GM23338 (cell line): ENCODE measurements around the gene BAD. TPM values are rescaled to one million over a fixed set of nuclear protein-coding genes. Genes with fewer than 3 reads are reported as not detected.
A peak's percentile ranks its signal among the peaks of the same experiment; 100 is the strongest.

ENCODE experiments used
- ATAC-seq: fragments of 200-7000 bp; cut with Tn5 transposase; 3 replicates; pipeline ENCODE4 v1.9.1; 2020
- DNase-seq: peaks from one replicate; pipeline ENCODE4 v3.0.0-alpha.2; 2015; ENCODE audit warnings: low spot score
- H2AFZ ChIP-seq: fragments of 200-600 bp; sonication (generic); 2 replicates; pipeline ENCODE4 v1.8.0; 2016; ENCODE audit warnings: antibody characterized with exemption, mild to moderate bottlenecking, moderate library complexity
- H3F3A ChIP-seq: fragments of 200-600 bp; sonication (generic); replicated peaks from 2 replicates; pipeline ENCODE4 v1.8.0; 2017; ENCODE audit warnings: antibody characterized with exemption, mixed run types, low read depth
- H3K27ac ChIP-seq: fragments of 200-600 bp; sonication (generic); 2 replicates; pipeline ENCODE4 v1.6.1; 2016; ENCODE audit warnings: low read depth
- H3K27me3 ChIP-seq: fragments of 200-600 bp; sonication (generic); 2 replicates; pipeline ENCODE4 v1.8.0; 2016; ENCODE audit warnings: mild to moderate bottlenecking, mixed run types, moderate library complexity; ENCODE audit not compliant: insufficient read depth
- H3K36me3 ChIP-seq: fragments of 200-600 bp; sonication (generic); 2 replicates; pipeline ENCODE4 v1.8.0; 2016; ENCODE audit warnings: mild to moderate bottlenecking; ENCODE audit not compliant: insufficient read depth
- H3K4me1 ChIP-seq: fragments of 200-600 bp; sonication (generic); 2 replicates; pipeline ENCODE4 v1.8.0; 2016; ENCODE audit warnings: mild to moderate bottlenecking, moderate library complexity; ENCODE audit not compliant: insufficient read depth
- H3K4me2 ChIP-seq: fragments of 200-600 bp; sonication (generic); 2 replicates; pipeline ENCODE4 v1.7.1; 2017; ENCODE audit warnings: mixed run types
- H3K4me3 ChIP-seq: fragments of 200-600 bp; sonication (generic); 2 replicates; pipeline ENCODE4 v1.6.1; 2016; ENCODE audit warnings: mixed run types
- H3K79me2 ChIP-seq: fragments of 200-600 bp; sonication (generic); replicated peaks from 2 replicates; pipeline ENCODE4 v1.8.0; 2017; ENCODE audit warnings: mild to moderate bottlenecking; ENCODE audit not compliant: insufficient read depth
- H3K9me2 ChIP-seq: fragments of 200-600 bp; sonication (generic); 2 replicates; pipeline ENCODE4 v1.8.0; 2017; ENCODE audit not compliant: insufficient read depth
- H4K20me1 ChIP-seq: fragments of 200-600 bp; sonication (generic); replicated peaks from 2 replicates; pipeline ENCODE4 v1.8.0; 2017; ENCODE audit warnings: mild to moderate bottlenecking; ENCODE audit not compliant: insufficient read depth
- H3K27ac Mint-ChIP-seq: 2 replicates; pipeline ENCODE4 v1.8.0; 2020; ENCODE audit warnings: inconsistent platforms, mild to moderate bottlenecking, moderate library complexity, mixed read lengths
- H3K27me3 Mint-ChIP-seq: 3 replicates; pipeline ENCODE4 v1.8.0; 2022; ENCODE audit warnings: low read depth, mild to moderate bottlenecking, moderate library complexity, mixed read lengths, inconsistent platforms; ENCODE audit not compliant: insufficient read depth, poor library complexity
- H3K36me3 Mint-ChIP-seq: 3 replicates; pipeline ENCODE4 v1.8.0; 2021; ENCODE audit warnings: low read depth, mild to moderate bottlenecking, inconsistent platforms, moderate library complexity, mixed read lengths
- H3K4me1 Mint-ChIP-seq: 3 replicates; pipeline ENCODE4 v1.8.0; 2020; ENCODE audit warnings: mild to moderate bottlenecking, inconsistent platforms, mixed read lengths
- H3K4me3 Mint-ChIP-seq: 3 replicates; pipeline ENCODE4 v1.8.0; 2021; ENCODE audit warnings: moderate library complexity, mild to moderate bottlenecking, inconsistent platforms, mixed read lengths
- H3K9me3 Mint-ChIP-seq: 3 replicates; pipeline ENCODE4 v1.8.0; 2020; ENCODE audit warnings: moderate library complexity, mild to moderate bottlenecking, inconsistent platforms, mixed read lengths
- EZH2 ChIP-seq: fragments of 200-600 bp; sonication (generic); IDR thresholded peaks from one replicate; pipeline ENCODE4 v1.8.0; 2017; ENCODE audit warnings: antibody characterized with exemption, mild to moderate bottlenecking, low read depth; ENCODE audit not compliant: unreplicated experiment
- ZNF114 ChIP-seq: fragments of 250-450 bp; sonication (Bioruptor Pico); IDR thresholded peaks from 2 replicates; pipeline ENCODE4 v1.5.0; 2020; ENCODE audit warnings: mild to moderate bottlenecking, moderate library complexity
- polyA plus RNA-seq: library from polyadenylated mRNA; unstranded; fragments of >200 nt; fragmentation: Nextera tagmentation; extraction: Ambion mirVana; gene quantifications from 2 replicates; pipeline ENCODE4 v1.2.1, GENCODE V29; 2016
- total RNA-seq: library from RNA; depleted of rRNA; stranded (reverse); fragments of >200 nt; shearing (Covaris generic); gene quantifications from 2 replicates; pipeline ENCODE4 v1.2.3, GENCODE V29; 2014
- TF ChIP-seq, protein P1 (sequence below): IDR thresholded peaks from one replicate; pipeline ENCODE4 v1.6.1; 2018; ENCODE audit warnings: antibody characterized with exemption; ENCODE audit not compliant: unreplicated experiment
- TF ChIP-seq, protein P2 (sequence below): fragments of 250-450 bp; sonication (Bioruptor Pico); IDR thresholded peaks from 2 replicates; pipeline ENCODE4 v1.5.0; 2020; ENCODE audit warnings: mild to moderate bottlenecking, moderate library complexity
- TF ChIP-seq, protein P3 (sequence below), 2 experiments: fragments of 200-600 bp in 1 of 2; sonication (generic) in 1 of 2; conservative IDR thresholded peaks; 2 replicates each; pipeline versions ENCODE4 v1.5.1 to v1.6.1; 2016 to 2017; ENCODE audit warnings: antibody characterized with exemption in 2 of 2, low read depth in 2 of 2, mild to moderate bottlenecking in 2 of 2, moderate library complexity in 1 of 2

BAD gene
- total and polyA plus RNA-seq, 2 experiments from 2014 or later: 46.3 to 46.4 TPM

DNA sequence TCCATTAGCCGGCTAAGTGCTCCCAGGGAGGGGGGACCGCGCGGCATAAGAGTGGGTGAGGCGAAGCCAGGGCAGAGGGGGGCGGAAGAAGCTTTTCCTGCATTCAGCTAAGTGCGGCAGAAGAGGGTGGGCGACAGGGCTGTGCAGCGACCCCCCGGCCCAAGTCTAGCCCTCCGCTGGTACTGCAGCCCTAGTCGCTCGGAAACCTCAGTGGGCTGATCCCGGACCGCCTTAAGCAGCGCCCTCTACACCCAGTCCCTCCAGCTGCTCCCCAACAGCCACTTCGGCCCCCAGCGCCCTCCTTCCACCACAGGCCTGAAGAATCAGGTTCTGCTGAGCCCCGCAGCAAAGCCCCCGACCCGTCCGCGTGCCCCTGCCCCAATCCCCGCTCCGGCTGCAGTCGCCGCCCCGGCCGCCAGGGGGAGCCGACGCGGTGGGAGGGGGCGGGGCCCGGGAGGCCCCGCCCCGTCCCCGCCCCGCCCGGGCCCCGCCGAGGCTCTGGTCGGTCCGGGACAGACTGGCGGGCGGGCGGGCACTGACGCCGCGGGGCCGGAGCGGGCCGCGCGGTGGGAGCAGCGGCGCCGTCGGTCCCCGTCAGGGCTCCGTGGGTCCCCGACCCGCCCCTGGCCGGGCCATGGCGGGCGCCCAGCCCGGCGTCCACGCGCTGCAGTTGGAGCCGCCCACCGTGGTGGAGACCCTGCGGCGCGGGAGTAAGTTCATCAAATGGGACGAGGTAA lies 33.3 kb downstream of the BAD start, which contains the start of gene PLCB3:
Gene PLCB3 (plus strand): TSS at position 515 of the 737 bp plus-strand sequence. CDS start 120 bp downstream, at position 635.
- Mint-ChIP-seq H3K27ac (peak within 1 kb of the TSS; percentile 94), H3K4me3 (peak within 1 kb of the TSS; percentile 92), H3K36me3 (peaks cover 13% of the 10 kb centered on the region), H3K9me3 (no peaks in the 10 kb centered on the region), H3K4me1 (peaks cover 39% of the 10 kb centered on the region), H3K27me3 (peaks cover 28% of the 10 kb centered on the region)
- Histone ChIP-seq H3F3A (peaks cover 33% of the 10 kb centered on the region), H2AFZ (no peak within 1 kb of the TSS; the same call in 1 of the 2 replicates), H3K4me3 (peak within 1 kb of the TSS; percentile 100), H4K20me1 (no peaks in the 10 kb centered on the region; the same call in none of the 2 replicates), H3K27me3 (no peaks in the 10 kb centered on the region), H3K27ac (peak within 1 kb of the TSS; percentile 96), H3K4me2 (peak within 1 kb of the TSS; percentile 100), H3K4me1 (peaks cover 32% of the 10 kb centered on the region), H3K36me3 (no peaks in the 10 kb centered on the region), H3K9me2 (no peaks in the 10 kb centered on the region), H3K79me2 (peaks cover 20% of the 10 kb centered on the region)
- TF ChIP-seq, protein P1, sequence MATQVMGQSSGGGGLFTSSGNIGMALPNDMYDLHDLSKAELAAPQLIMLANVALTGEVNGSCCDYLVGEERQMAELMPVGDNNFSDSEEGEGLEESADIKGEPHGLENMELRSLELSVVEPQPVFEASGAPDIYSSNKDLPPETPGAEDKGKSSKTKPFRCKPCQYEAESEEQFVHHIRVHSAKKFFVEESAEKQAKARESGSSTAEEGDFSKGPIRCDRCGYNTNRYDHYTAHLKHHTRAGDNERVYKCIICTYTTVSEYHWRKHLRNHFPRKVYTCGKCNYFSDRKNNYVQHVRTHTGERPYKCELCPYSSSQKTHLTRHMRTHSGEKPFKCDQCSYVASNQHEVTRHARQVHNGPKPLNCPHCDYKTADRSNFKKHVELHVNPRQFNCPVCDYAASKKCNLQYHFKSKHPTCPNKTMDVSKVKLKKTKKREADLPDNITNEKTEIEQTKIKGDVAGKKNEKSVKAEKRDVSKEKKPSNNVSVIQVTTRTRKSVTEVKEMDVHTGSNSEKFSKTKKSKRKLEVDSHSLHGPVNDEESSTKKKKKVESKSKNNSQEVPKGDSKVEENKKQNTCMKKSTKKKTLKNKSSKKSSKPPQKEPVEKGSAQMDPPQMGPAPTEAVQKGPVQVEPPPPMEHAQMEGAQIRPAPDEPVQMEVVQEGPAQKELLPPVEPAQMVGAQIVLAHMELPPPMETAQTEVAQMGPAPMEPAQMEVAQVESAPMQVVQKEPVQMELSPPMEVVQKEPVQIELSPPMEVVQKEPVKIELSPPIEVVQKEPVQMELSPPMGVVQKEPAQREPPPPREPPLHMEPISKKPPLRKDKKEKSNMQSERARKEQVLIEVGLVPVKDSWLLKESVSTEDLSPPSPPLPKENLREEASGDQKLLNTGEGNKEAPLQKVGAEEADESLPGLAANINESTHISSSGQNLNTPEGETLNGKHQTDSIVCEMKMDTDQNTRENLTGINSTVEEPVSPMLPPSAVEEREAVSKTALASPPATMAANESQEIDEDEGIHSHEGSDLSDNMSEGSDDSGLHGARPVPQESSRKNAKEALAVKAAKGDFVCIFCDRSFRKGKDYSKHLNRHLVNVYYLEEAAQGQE: no peak
- TF ChIP-seq EZH2 (no peak), ZNF114 (CRISPR knock-in tag) (no peak)
- TF ChIP-seq, protein P2, sequence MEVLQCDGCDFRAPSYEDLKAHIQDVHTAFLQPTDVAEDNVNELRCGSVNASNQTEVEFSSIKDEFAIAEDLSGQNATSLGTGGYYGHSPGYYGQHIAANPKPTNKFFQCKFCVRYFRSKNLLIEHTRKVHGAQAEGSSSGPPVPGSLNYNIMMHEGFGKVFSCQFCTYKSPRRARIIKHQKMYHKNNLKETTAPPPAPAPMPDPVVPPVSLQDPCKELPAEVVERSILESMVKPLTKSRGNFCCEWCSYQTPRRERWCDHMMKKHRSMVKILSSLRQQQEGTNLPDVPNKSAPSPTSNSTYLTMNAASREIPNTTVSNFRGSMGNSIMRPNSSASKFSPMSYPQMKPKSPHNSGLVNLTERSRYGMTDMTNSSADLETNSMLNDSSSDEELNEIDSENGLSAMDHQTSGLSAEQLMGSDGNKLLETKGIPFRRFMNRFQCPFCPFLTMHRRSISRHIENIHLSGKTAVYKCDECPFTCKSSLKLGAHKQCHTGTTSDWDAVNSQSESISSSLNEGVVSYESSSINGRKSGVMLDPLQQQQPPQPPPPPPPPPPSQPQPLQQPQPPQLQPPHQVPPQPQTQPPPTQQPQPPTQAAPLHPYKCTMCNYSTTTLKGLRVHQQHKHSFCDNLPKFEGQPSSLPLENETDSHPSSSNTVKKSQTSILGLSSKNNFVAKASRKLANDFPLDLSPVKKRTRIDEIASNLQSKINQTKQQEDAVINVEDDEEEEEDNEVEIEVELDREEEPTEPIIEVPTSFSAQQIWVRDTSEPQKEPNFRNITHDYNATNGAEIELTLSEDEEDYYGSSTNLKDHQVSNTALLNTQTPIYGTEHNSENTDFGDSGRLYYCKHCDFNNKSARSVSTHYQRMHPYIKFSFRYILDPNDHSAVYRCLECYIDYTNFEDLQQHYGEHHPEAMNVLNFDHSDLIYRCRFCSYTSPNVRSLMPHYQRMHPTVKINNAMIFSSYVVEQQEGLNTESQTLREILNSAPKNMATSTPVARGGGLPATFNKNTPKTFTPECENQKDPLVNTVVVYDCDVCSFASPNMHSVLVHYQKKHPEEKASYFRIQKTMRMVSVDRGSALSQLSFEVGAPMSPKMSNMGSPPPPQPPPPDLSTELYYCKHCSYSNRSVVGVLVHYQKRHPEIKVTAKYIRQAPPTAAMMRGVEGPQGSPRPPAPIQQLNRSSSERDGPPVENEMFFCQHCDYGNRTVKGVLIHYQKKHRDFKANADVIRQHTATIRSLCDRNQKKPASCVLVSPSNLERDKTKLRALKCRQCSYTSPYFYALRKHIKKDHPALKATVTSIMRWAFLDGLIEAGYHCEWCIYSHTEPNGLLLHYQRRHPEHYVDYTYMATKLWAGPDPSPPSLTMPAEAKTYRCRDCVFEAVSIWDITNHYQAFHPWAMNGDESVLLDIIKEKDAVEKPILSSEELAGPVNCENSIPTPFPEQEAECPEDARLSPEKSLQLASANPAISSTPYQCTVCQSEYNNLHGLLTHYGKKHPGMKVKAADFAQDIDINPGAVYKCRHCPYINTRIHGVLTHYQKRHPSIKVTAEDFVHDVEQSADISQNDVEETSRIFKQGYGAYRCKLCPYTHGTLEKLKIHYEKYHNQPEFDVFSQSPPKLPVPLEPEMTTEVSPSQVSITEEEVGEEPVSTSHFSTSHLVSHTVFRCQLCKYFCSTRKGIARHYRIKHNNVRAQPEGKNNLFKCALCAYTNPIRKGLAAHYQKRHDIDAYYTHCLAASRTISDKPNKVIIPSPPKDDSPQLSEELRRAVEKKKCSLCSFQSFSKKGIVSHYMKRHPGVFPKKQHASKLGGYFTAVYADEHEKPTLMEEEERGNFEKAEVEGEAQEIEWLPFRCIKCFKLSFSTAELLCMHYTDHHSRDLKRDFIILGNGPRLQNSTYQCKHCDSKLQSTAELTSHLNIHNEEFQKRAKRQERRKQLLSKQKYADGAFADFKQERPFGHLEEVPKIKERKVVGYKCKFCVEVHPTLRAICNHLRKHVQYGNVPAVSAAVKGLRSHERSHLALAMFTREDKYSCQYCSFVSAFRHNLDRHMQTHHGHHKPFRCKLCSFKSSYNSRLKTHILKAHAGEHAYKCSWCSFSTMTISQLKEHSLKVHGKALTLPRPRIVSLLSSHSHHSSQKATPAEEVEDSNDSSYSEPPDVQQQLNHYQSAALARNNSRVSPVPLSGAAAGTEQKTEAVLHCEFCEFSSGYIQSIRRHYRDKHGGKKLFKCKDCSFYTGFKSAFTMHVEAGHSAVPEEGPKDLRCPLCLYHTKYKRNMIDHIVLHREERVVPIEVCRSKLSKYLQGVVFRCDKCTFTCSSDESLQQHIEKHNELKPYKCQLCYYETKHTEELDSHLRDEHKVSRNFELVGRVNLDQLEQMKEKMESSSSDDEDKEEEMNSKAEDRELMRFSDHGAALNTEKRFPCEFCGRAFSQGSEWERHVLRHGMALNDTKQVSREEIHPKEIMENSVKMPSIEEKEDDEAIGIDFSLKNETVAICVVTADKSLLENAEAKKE: no peak
- TF ChIP-seq, protein P3, sequence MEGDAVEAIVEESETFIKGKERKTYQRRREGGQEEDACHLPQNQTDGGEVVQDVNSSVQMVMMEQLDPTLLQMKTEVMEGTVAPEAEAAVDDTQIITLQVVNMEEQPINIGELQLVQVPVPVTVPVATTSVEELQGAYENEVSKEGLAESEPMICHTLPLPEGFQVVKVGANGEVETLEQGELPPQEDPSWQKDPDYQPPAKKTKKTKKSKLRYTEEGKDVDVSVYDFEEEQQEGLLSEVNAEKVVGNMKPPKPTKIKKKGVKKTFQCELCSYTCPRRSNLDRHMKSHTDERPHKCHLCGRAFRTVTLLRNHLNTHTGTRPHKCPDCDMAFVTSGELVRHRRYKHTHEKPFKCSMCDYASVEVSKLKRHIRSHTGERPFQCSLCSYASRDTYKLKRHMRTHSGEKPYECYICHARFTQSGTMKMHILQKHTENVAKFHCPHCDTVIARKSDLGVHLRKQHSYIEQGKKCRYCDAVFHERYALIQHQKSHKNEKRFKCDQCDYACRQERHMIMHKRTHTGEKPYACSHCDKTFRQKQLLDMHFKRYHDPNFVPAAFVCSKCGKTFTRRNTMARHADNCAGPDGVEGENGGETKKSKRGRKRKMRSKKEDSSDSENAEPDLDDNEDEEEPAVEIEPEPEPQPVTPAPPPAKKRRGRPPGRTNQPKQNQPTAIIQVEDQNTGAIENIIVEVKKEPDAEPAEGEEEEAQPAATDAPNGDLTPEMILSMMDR (conservative IDR thresholded peaks at IDR 0.05; ENCODE audit: low read depth in 2 of 2): peak; percentile 52 to 68
- DNase-seq (peak; percentile 83), ATAC-seq (peak; percentile 11)
